ENCODE measurements around the gene RCOR3.
"Not testable (repeated sequence)": the region's sequence is repeated elsewhere in the genome, so short reads cannot be mapped to it uniquely, and the experiment has no call there.

RCOR3 gene

GRCh38 chr1:211343607-211344006, 84.4 kb downstream of the RCOR3 start:
- DNase-seq: no peak

GRCh38 chr1:211344152-211344618, 85.0 kb downstream of the RCOR3 start:
- DNase-seq: no peak

GRCh38 chr1:211345719-211346118, 86.6 kb downstream of the RCOR3 start:
- DNase-seq: peak in 1 of 2 experiments; percentile 47

DNA sequence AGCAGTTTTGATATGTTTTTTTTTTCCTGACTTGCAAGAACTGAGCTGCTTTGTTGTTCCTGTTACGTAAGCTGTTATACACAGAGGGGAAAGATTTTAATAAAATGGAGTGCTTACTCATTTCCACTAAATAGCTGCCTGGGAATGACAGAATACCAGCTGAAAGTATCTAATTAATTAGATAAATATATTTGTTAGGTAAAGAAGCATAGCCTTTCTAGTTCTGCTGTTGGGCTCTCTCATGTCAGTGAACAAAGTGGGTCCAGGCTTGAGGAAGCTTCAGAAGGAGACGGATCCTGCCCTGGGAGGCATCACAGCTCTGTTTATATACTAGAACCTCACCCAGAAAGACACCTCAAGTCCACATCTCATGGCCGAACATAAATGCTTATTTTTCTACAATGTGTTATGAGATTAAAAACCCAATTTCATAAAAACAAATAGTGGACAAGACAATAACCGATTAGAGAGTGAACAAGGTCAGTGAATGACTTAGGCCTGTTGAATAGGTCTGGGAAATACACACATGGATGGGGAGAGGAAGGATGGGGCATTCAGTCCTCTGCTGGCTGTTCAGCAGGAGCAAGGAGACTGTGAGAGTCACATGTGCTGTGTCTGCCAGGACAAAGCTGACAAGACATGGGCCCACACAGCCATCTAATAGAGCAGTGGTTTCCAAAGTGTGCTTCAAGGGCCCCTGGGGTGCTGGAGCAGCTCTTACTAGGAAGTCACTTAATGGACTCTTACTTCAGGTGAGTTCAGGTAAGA, 88.1 kb downstream of the RCOR3 start:
- no peak for DNase-seq

- no peak for DNase-seq
Observed at GRCh38 chr1:211348547-211348946, 89.4 kb downstream of the RCOR3 start.

DNA sequence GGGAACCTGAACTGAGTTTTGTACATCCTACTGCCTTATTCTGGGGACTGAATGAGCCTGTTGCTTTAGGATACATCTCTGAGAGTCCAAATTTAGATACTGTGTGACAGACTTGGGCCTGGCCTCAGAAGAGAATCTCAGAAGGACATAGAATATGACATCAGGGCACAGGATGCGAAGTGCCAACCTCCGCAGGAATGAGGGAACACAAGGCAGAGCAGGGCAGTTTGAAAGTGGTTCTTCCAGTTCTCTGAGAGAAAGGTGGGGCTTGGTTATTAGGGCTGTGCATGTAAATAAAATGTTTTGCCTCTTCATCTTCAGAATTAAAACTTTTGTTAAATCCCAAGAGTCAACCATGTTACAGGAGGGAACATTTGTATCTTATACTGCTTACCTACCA, 90.6 kb downstream of the RCOR3 start:
- no peak for DNase-seq

GRCh38 chr1:211352055-211352454, 92.9 kb downstream of the RCOR3 start:
- DNase-seq: not testable (repeated sequence)

- DNase-seq: no peak
Observed at GRCh38 chr1:211352465-211352864, 93.3 kb downstream of the RCOR3 start.

DNA sequence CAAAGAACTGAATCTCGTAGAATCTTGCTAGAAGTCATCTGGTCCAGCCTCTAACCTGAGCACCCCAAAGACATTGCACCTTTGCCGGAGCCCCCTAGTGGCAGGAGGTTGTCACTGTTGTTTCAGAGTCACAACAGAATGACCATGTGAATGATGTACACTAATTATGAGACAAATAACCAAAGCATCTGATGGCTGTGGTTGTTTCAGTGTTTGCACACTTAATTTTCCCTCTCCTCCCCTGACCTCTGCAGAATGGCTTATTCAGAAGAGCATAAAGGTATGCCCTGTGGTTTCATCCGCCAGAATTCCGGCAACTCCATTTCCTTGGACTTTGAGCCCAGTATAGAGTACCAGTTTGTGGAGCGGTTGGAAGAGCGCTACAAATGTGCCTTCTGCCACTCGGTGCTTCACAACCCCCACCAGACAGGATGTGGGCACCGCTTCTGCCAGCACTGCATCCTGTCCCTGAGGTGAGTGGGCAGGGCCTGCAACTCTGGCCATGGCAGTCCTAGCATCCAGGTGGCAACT, 93.9 kb downstream of the RCOR3 start:
- DNase-seq: no peak

DNA sequence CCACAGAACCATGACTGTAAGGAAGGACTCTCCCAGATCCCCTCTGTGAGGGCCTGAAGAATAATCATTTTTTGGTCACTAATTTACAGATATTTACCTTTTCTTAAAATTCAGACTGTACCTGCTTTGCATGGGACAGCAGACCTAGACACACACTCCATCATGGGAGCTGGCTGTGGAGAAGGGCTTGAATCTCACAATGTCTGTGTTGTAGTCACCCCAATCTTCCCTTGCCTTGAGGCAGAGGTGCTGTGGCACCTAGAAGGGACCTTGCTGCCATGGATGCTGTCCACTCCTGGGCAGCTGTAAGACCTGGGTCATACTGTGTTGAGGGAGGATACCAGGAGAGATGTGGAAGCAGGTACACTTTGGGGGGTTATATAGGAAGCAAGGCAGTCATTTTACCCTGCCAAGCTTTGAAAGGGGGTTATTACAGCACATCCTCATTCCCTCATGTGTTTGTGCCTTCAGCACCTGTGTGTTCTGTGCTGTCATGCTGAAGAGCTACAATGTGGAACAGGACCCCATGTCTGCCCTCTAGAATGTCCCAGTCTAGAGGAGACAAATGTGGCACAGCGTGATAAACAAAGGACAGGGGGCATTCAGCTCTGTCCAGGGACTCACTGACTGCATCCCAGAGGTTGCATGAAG, 94.5 kb downstream of the RCOR3 start:
- no peak for DNase-seq

GRCh38 chr1:211355873-211356272, 96.7 kb downstream of the RCOR3 start:
- no peak for DNase-seq

- DNase-seq: no peak
Observed at GRCh38 chr1:211356723-211357407, 97.7 kb downstream of the RCOR3 start.

- no peak for DNase-seq
Observed at GRCh38 chr1:211358685-211359084, 99.5 kb downstream of the RCOR3 start.

DNA sequence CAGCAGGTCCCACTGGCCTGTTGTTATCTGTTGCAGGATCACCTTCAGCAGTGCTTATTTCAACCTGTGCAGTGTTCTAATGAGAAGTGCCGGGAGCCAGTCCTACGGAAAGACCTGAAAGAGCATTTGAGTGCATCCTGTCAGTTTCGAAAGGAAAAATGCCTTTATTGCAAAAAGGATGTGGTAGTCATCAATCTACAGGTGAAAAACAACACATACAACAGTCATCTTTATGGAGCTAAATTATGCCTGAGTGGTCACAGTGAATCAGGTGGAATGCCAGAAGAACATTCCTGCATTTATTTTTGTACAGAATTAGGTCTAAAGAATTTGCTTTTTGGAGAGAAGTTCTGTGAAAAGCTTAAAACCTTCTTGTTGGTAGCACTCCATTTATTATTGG, 100.7 kb downstream of the RCOR3 start:
- DNase-seq: no peak

- DNase-seq: no peak
Observed at GRCh38 chr1:211361202-211361601, 102.0 kb downstream of the RCOR3 start.

All from NCI-H446 (cell line).